A549 (cell line): ENCODE results near the gene TFEB. TPM values are rescaled to one million over a fixed set of nuclear protein-coding genes. Genes with fewer than 3 reads are reported as not detected.
A peak's percentile ranks its signal among the peaks of the same experiment; 100 is the strongest.

Experiments used
- ATAC-seq, 2 experiments: fragments of 200-7000 bp in 1 of 2; fragments of >200 bp in 1 of 2; cut with Nextera tagmentation in 1 of 2; cut with Tn5 transposase in 1 of 2; 3 replicates each; pipeline versions ENCODE4 v1.8.0 to v1.9.1; 2018 to 2020; ENCODE audit warnings: mild to moderate bottlenecking in 1 of 2, moderate library complexity in 1 of 2
- CTCF ChIA-PET: fragments of 300-600 bp; sonication (Branson Sonifier 250); formaldehyde crosslinking; extraction: SDS; loops from one replicate; lab custom pipeline; 2021; ENCODE audit warnings: antibody characterized with exemption, inconsistent platforms; lab: Yijun Ruan, JAX
- POLR2A ChIA-PET: fragments of 350-600 bp; formaldehyde crosslinking; extraction: SDS; loops from one replicate; lab custom pipeline; 2021; ENCODE audit warnings: antibody characterized with exemption, inconsistent platforms; lab: Yijun Ruan, JAX
- DNase-seq, 2 experiments: peaks; one replicate each; pipeline versions ENCODE4 v3.0.0 to v3.0.0-alpha.2; 2011 to 2016; ENCODE audit warnings: low read depth in 1 of 2, low spot score in 1 of 2
- FAIRE-seq: peaks from 2 replicates; lab custom pipeline; 2011; peaks lifted over from hg19 to GRCh38; lab: Jason Lieb, UNC
- H3K27ac ChIP-seq, 2 experiments: fragments of >200 bp; sonication (Bioruptor Twin); formaldehyde crosslinking; 3 replicates each; pipeline ENCODE4 v1.5.1; 2016 to 2017
- H3K4me1 ChIP-seq: fragments of >200 bp; sonication (Bioruptor Twin); formaldehyde crosslinking; 3 replicates; pipeline ENCODE4 v1.6.1; 2016
- H3K4me2 ChIP-seq: fragments of >200 bp; sonication (Bioruptor Twin); formaldehyde crosslinking; 3 replicates; pipeline ENCODE4 v1.6.1; 2016
- H3K4me3 ChIP-seq: fragments of >200 bp; sonication (Bioruptor Twin); formaldehyde crosslinking; 3 replicates; pipeline ENCODE4 v1.5.1; 2016
- H3K9me3 ChIP-seq: fragments of >200 bp; sonication (Bioruptor Twin); formaldehyde crosslinking; 3 replicates; pipeline ENCODE4 v1.6.1; 2016
- ATOH8 ChIP-seq: fragments of 250-450 bp; sonication (Bioruptor Pico); IDR thresholded peaks from 2 replicates; pipeline ENCODE4 v1.5.0; 2020; ENCODE audit warnings: low read depth, mild to moderate bottlenecking, moderate library complexity
- CBX2 ChIP-seq: fragments of 200-600 bp; sonication (generic); IDR thresholded peaks from 2 replicates; pipeline ENCODE4 v1.6.1; 2016; ENCODE audit warnings: low read depth, mild to moderate bottlenecking, borderline replicate concordance
- CBX8 ChIP-seq: fragments of 200-600 bp; sonication (generic); IDR thresholded peaks from 2 replicates; pipeline ENCODE4 v1.6.1; 2016
- CEBPB ChIP-seq, 2 experiments: fragments of >200 bp in 1 of 2; sonication (Bioruptor Twin) in 1 of 2; formaldehyde crosslinking in 1 of 2; IDR thresholded peaks; 2 replicates each; pipeline ENCODE4 v1.6.1; 2012 to 2016
- CHD4 ChIP-seq: fragments of 200-600 bp; sonication (generic); IDR thresholded peaks from 2 replicates; pipeline ENCODE4 v1.6.1; 2016; ENCODE audit warnings: antibody characterized with exemption, mild to moderate bottlenecking, borderline replicate concordance
- E2F6 ChIP-seq: IDR thresholded peaks from 2 replicates; pipeline ENCODE4 v1.6.1; 2012; ENCODE audit warnings: low read depth, borderline replicate concordance
- FOXS1 ChIP-seq: fragments of 250-450 bp; sonication (Bioruptor Pico); IDR thresholded peaks from 2 replicates; pipeline ENCODE4 v1.5.0; 2020; ENCODE audit warnings: mild to moderate bottlenecking, moderate library complexity
- HMGXB4 ChIP-seq: fragments of 250-450 bp; sonication (Bioruptor Pico); IDR thresholded peaks from 2 replicates; pipeline ENCODE4 v1.5.0; 2021; ENCODE audit warnings: mild to moderate bottlenecking, moderate library complexity, borderline replicate concordance
- HOXB5 ChIP-seq: fragments of 250-450 bp; sonication (Bioruptor Pico); IDR thresholded peaks from 2 replicates; pipeline ENCODE4 v1.5.0; 2020; ENCODE audit warnings: mild to moderate bottlenecking, moderate library complexity
- JUN ChIP-seq, 2 experiments: fragments of >200 bp; sonication (Bioruptor Twin); formaldehyde crosslinking; IDR thresholded peaks; 2 replicates in 1 of 2; 3 replicates in 1 of 2; pipeline ENCODE4 v1.6.1; 2016 to 2017
- KDM5A ChIP-seq: fragments of 200-600 bp; sonication (generic); IDR thresholded peaks from 2 replicates; pipeline ENCODE4 v1.6.1; 2016; ENCODE audit warnings: antibody characterized with exemption, mild to moderate bottlenecking
- MAX ChIP-seq: IDR thresholded peaks from 2 replicates; pipeline ENCODE4 v1.6.1; 2012
- MAZ ChIP-seq: fragments of 150-350 bp; IDR thresholded peaks from 2 replicates; pipeline ENCODE4 v1.6.1; 2014; ENCODE audit warnings: antibody characterized with exemption, low read depth, low read length, borderline replicate concordance
- MYC ChIP-seq: IDR thresholded peaks from 2 replicates; pipeline ENCODE4 v1.6.1; 2012; ENCODE audit warnings: mild to moderate bottlenecking, inconsistent platforms, low read length, improper control_type of control experiment, borderline replicate concordance
- PBX3 ChIP-seq: IDR thresholded peaks from 2 replicates; pipeline ENCODE4 v1.6.1; 2012
- RCOR1 ChIP-seq: fragments of 150-350 bp; IDR thresholded peaks from 2 replicates; pipeline ENCODE4 v1.6.1; 2014; ENCODE audit warnings: antibody characterized with exemption, low read length, low read depth
- RFX5 ChIP-seq: fragments of 450-650 bp; IDR thresholded peaks from 2 replicates; pipeline ENCODE4 v1.7.1; 2014; ENCODE audit warnings: antibody characterized with exemption, mild to moderate bottlenecking, moderate library complexity
- SMC3 ChIP-seq: fragments of >200 bp; sonication (Bioruptor Twin); formaldehyde crosslinking; IDR thresholded peaks from 3 replicates; pipeline ENCODE4 v1.6.1; 2018; ENCODE audit warnings: inconsistent platforms
- TFCP2L1 ChIP-seq: fragments of 250-450 bp; sonication (Bioruptor Pico); IDR thresholded peaks from 2 replicates; pipeline ENCODE4 v1.5.0; 2021; ENCODE audit warnings: mild to moderate bottlenecking
- ZSCAN20 ChIP-seq: fragments of 250-450 bp; sonication (Bioruptor Pico); IDR thresholded peaks from 2 replicates; pipeline ENCODE4 v1.8.0; 2022; ENCODE audit warnings: mild to moderate bottlenecking, moderate library complexity
- WGBS: methylation state at CpG from one replicate; pipeline ENCODE4 v1.1.6; 2017; ENCODE audit errors: missing lambda C conversion rate; 5-methylcytosine and 5-hydroxymethylcytosine counted together
- polyA plus RNA-seq, 4 experiments: library from polyadenylated mRNA; depleted of rRNA in 3 of 4; stranded (reverse); fragments of >200 nt; fragmentation: RNase III in 1 of 4; extraction: RNeasy Plus Mini Kit Qiagen cat#74134 plus additional on column Dnase treatment in 1 of 4; gene quantifications; 2 replicates in 3 of 4; 3 replicates in 1 of 4; pipeline ENCODE4 v1.2.3, GENCODE V29; 2011 to 2017

Gene TFEB
- polyA plus RNA-seq, 2 of the 4 experiments (the other 2 are of a cell fraction), result 3.1 to 6.1 TPM

- Histone ChIP-seq H3K27ac (no peak overlapping the region), H3K9me3 (no peaks in the 10 kb centered on the region), H3K4me3 (no peak overlapping the region), H3K4me1 (no peaks in the 10 kb centered on the region), H3K4me2 (no peak overlapping the region)
- ATAC-seq (no peak), FAIRE-seq (no peak), DNase-seq (no peak)
- TF ChIP-seq TFCP2L1 (CRISPR knock-in tag) (no peak), JUN (IDR thresholded peaks at IDR 0.05) (no peak), CBX2 (no peak), RFX5 (no peak), ATOH8 (CRISPR knock-in tag) (no peak), HMGXB4 (CRISPR knock-in tag) (no peak), CBX8 (no peak), E2F6 (no peak), CHD4 (no peak)
- 74% methylated on average over 11 of the region's 32 CpGs for WGBS
- ChIA-PET POLR2A (no interaction called here), CTCF (interaction anchor here (3.3 kb wide), 1 partner anchor 285 kb away, joined by 12 read pairs; no protein-coding TSS in a partner anchor)
Measured at GRCh38 chr6:41652866-41653652, 82.3 kb downstream of the TFEB start.

- TF ChIP-seq RCOR1, result no peak
- TF ChIP-seq MYC, result no peak
- no peak for TF ChIP-seq MAX
- TF ChIP-seq HOXB5 (CRISPR knock-in tag), result no peak
- TF ChIP-seq, all 56 proteins: peak for 0
- POLR2A ChIA-PET, result no interaction called here
Measured at GRCh38 chr6:41651962-41652657, 83.3 kb downstream of the TFEB start.

GRCh38 chr6:41651246-41651961 lies 84.0 kb downstream of the TFEB start:
- DNase-seq, result no peak
- ATAC-seq, result peak; percentile 36 to 39; a peak in 2 of 6 replicates
- CTCF ChIA-PET, result interaction anchor here (1.1 to 3.3 kb wide), 3 partner anchors 9 to 283 kb away, joined by 3 to 12 read pairs (median 9); no protein-coding TSS in a partner anchor
- no peak for TF ChIP-seq MAZ
- no peak for TF ChIP-seq ZSCAN20
- TF ChIP-seq FOXS1 (CRISPR knock-in tag), result no peak
- TF ChIP-seq KDM5A, result no peak
- TF ChIP-seq CEBPB (IDR thresholded peaks at IDR 0.05), result no peak
- no peak for TF ChIP-seq TFCP2L1 (CRISPR knock-in tag)
- TF ChIP-seq PBX3, result no peak
- TF ChIP-seq MYC, result no peak
- TF ChIP-seq CBX8, result no peak
- no peak for TF ChIP-seq JUN (IDR thresholded peaks at IDR 0.05)
- TF ChIP-seq SMC3, result no peak

More at GRCh38 chr6:41651962-41652657, 83.3 kb downstream of the TFEB start:
- no peaks in the 10 kb centered on the region for H3K9me3 ChIP-seq
- no peak for FAIRE-seq
- no peak for ATAC-seq
- H3K4me3 ChIP-seq, result no peak overlapping the region
- CTCF ChIA-PET, result interaction anchor here (1.8 to 3.3 kb wide), 2 partner anchors 32 to 284 kb away, joined by 9 to 12 read pairs; no protein-coding TSS in a partner anchor
- 83% methylated on average over 14 of the region's 14 CpGs for WGBS
- no peak overlapping the region for H3K4me2 ChIP-seq
- H3K4me1 ChIP-seq, result no peaks in the 10 kb centered on the region; the same call in 2 of the 3 replicates
- no peak for DNase-seq
- no peak overlapping the region for H3K27ac ChIP-seq

More at GRCh38 chr6:41651246-41651961, 84.0 kb downstream of the TFEB start:
- Histone ChIP-seq H3K4me2 (no peak overlapping the region), H3K27ac (no peak overlapping the region), H3K9me3 (no peaks in the 10 kb centered on the region), H3K4me3 (no peak overlapping the region), H3K4me1 (no peaks in the 10 kb centered on the region; the same call in 2 of the 3 replicates)
- FAIRE-seq, result no peak
- WGBS, result 72% methylated on average over 7 of the region's 11 CpGs
- POLR2A ChIA-PET, result no interaction called here
